Measurements from ENCODE around the gene OXSR1.

Gene OXSR1

DNA sequence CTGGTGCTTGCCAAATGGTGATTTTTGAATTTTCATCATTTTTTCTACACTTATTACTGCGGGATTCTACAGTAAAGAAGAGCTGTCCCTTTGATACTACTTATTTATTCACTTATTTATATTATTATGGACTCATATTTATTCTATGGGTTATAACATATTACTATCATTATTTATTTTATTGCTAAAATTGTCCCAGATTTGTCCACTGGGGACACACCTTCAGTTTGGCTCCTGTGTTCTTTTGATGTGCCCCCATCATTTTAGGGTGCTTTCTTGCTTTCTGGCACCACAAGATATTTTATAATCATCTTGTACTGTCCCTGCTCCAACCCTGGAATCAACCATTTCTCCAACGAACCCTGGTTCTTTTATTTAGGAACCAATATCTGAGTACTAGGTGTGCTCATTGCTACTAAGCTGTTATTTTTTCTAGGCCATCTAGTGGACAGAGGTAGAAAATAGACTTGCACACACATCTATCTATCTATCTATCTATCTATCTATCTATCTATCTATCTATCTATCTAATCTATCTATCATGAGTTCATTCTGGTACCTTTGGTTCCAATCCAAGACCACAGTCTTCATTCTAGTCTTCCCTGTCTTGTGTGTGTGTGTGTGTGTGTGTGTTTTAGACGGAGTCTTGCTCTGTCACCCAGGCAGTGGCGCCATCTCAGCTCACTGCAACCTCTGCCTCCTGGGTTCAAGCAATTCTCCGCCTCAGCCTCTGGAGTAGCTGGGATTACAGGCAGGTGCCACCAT, 132.8 kb downstream of the OXSR1 start:
- in situ Hi-C loops (cut with HindIII; ENCODE audit: low sequenced_read_pairs) = no loop called here
